GM06990 (cell line): ENCODE data around the gene POM121.
"Not testable (repeated sequence)": the region's sequence is repeated elsewhere in the genome, so short reads cannot be mapped to it uniquely, and the experiment has no call there.

ENCODE experiments used
- DNase-seq: peaks from one replicate; pipeline ENCODE4 v3.0.0-alpha.2; 2011; ENCODE audit not compliant: insufficient read length; ENCODE audit errors: extremely low read depth
- H3K27me3 ChIP-seq: replicated peaks from 2 replicates; pipeline ENCODE4 v1.6.0; 2011; ENCODE audit warnings: low read length; ENCODE audit not compliant: control insufficient read depth, insufficient read depth
- H3K36me3 ChIP-seq: 2 replicates; pipeline ENCODE4 v1.5.1; 2011; ENCODE audit warnings: low read length; ENCODE audit not compliant: control insufficient read depth, insufficient read depth
- H3K4me3 ChIP-seq: replicated peaks from 2 replicates; pipeline ENCODE4 v1.5.1; 2011; ENCODE audit warnings: low read depth, mild to moderate bottlenecking, control low read depth, low read length

Gene POM121

DNA sequence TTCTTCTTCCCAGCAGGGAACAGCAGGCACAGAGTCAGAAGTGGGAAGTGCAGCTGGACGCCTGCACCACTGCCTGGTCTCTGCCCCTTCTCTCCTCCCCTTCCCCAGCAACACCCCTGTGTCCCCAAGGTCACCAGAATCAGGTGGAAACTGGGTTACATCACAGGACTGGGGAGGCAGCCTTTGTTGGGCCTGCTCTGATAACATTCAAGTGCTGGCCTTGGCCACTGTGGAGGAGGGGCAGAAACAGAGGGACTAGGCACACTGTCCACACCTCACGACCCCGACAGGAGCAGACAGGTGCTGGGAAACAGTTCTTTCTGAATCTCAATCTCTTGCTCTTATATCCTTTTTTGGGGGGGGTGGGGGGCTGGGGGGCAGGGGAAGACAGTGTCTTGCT lies 42.0 kb downstream of the POM121 start:
- H3K36me3 ChIP-seq, H3K27me3 ChIP-seq, H3K4me3 ChIP-seq, DNase-seq: not testable (repeated sequence)

GRCh38 chr7:72968980-72969516 lies 44.2 kb downstream of the POM121 start, which contains the start of gene TRIM74:
Gene TRIM74, minus strand, starts transcription at chr7:72969466. Its CDS starts 3,309 bp downstream, at chr7:72966157.
- H3K4me3 ChIP-seq, H3K27me3 ChIP-seq, DNase-seq, H3K36me3 ChIP-seq: not testable (repeated sequence)

DNA sequence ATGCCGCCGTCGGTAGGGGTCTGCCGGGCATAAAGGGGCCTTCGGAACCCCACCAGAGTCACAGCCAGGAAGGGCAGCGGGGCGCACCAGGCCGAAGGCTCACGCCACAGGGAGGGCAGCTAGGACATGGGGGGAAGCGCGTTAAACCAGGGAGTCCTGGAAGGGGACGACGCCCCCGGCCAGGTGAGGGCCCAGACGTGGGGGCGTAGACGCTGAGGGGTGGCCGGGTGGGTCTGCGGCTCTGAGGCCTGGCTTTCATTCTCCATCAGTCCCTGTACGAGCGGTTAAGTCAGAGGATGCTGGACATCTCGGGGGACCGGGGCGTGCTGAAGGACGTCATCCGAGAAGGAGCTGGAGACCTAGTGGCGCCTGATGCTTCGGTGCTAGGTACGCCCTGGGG lies 44.8 kb downstream of the POM121 start:
- not testable (repeated sequence) for H3K27me3 ChIP-seq, H3K4me3 ChIP-seq

DNA sequence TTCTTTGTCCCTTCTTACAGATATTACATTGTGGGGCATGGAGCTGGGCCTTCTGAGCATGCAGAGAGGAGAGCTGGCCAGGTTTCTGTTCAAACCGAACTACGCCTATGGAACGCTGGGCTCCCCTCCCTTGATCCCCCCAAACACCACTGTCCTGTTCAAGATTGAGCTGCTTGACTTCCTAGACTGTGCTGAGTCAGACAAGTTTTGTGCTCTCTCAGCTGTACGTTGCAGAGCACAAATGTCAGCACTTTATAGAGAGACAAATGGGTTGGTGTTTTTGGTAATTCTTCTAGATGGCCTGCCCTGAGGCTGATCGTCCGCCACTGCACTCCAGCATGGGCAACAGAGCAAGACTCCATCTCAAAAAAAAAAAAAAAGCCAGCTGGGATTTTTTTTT lies 46.6 kb downstream of the POM121 start:
- DNase-seq, H3K36me3 ChIP-seq, H3K4me3 ChIP-seq, H3K27me3 ChIP-seq: not testable (repeated sequence)

More for the DNA sequence above, 44.8 kb downstream of the POM121 start:
- not testable (repeated sequence) for DNase-seq, H3K36me3 ChIP-seq

DNA sequence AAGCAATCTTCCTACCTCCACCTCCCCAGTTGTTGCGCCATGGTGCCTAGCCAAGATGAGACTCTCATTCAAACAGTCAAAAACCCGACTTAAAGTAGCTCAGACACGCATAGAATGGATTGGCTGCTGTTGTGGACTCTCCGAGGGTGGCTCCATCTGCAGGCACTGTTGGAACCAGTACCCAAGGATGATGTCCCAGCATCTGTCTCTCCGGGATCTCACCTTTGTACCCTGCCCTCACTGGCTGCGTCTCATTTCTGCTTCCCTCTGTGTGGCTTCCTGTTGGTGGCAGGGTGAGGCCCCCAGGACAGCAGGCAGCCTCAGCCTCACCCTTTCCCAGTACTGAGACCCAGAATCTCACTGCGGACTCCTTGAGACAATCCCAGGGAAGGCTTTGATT lies 49.9 kb downstream of the POM121 start:
- not testable (repeated sequence) for H3K4me3 ChIP-seq, H3K36me3 ChIP-seq, H3K27me3 ChIP-seq, DNase-seq

DNA sequence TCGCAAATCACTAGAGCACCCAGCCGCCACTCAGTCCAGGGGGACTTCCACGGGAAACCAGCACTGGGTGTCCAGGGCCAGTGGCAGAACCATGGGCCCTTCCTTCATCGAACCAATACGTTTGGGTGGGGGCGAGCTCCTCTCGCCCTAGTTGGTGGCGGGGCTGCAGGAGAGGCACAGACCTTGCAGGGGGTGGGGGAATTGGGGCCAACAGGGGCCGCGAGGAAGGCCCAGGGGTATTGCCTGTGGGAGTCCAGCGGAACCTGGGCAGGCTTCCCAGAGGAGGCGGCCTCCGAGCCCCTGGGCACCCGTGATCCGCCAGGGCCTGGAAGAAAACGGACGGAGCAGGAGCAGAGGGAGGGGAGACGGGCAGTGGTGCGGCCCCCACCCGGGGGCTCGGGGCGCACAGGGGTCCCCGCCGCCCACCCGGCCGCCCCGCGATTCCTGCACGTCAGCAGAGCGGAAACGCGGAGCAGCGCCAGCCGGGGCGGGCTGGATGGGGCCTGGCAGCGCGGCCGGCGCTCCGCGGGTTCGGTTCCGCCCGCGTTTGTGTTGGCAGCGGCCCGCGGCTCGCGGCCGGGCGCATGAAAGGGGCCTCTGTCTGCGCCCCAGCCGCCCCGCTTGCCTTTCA lies 50.9 kb downstream of the POM121 start:
- not testable (repeated sequence) for H3K4me3 ChIP-seq, DNase-seq, H3K36me3 ChIP-seq, H3K27me3 ChIP-seq

DNA sequence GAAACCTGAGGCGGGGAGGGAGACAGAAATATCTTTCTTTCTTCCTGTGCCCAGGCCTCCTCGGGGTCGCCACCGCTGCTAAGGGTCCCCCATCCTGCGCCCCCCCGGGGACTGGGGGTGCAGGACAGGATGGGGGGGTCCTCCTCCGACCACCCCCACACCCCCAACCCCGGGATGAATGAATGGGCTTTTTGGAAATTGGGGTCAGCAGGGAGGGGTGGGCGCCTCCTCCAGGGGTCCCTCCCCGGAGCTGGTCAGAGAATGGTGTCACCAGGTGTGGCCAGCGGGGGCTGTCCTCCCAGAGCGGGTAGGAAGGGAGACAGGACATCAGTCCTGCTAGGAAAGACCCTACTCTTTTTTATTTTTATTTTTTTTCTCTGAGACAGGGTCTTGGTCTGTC lies 51.5 kb downstream of the POM121 start:
- not testable (repeated sequence) for H3K36me3 ChIP-seq, DNase-seq, H3K27me3 ChIP-seq, H3K4me3 ChIP-seq

DNA sequence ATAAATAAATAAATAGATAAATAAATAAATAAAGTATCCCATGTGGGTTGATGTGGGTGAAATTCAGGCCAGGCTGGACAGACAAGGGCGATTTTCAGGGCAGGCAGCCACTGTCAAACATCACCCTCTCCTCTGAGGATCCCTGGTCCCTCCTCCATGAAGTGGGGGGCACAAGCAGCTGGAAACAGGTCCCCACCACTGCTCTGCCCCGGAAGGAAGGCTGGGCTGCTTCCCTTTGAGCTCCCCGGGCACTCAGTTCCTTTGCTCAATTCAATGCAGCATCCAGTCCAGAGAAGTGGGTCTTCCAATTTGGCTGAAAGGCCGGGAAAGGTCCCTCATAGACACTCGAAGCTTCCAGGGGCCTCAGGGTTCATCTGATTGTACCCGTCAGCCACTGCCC lies 55.5 kb downstream of the POM121 start:
- H3K4me3 ChIP-seq, H3K27me3 ChIP-seq, H3K36me3 ChIP-seq, DNase-seq: not testable (repeated sequence)

DNA sequence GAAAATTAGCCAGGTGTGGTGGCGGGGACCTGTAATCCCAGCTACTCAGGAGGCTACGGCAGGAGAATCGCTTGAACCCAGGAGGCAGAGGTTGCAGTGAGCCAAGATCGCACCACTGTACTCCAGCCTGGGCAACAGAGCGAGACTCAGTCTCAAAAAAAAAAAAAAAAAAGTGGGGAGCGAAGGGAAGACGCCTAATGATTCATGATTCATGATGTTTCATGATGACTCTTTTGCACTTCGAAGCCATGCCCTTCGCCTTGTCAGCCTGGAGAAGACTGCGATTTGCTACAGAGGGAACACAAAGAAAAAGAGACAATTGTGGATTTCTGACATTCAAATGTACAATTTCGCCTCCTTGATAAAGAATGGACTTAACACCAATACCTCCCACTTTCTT lies 57.2 kb downstream of the POM121 start:
- H3K4me3 ChIP-seq, H3K36me3 ChIP-seq, DNase-seq, H3K27me3 ChIP-seq: not testable (repeated sequence)

- DNase-seq, H3K4me3 ChIP-seq, H3K36me3 ChIP-seq, H3K27me3 ChIP-seq: not testable (repeated sequence)
Measured at GRCh38 chr7:72990146-72990913, 65.4 kb downstream of the POM121 start.

GRCh38 chr7:72995484-72995883 lies 70.6 kb downstream of the POM121 start:
- H3K27me3 ChIP-seq, H3K4me3 ChIP-seq, DNase-seq, H3K36me3 ChIP-seq: not testable (repeated sequence)

DNA sequence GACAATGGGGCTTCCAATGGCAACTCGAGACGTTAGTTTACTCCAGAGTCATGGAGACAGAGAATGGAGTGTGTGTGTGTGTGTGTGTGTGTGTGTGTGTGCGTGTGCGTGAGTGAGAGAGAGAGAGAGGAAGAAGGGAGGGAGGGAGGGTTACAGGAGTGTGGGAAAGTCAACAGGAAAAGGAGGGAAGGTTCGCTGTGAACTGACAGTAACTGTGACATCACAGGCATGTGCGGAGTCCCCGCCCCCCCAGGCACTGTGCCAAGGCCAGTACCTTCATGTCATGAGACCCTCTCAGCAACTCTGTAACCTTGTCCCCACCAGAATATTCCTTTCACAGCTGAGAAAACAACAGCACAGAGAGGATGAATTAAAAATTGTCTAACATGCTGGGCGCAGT lies 72.6 kb downstream of the POM121 start:
- H3K27me3 ChIP-seq, H3K36me3 ChIP-seq, DNase-seq, H3K4me3 ChIP-seq: not testable (repeated sequence)

DNA sequence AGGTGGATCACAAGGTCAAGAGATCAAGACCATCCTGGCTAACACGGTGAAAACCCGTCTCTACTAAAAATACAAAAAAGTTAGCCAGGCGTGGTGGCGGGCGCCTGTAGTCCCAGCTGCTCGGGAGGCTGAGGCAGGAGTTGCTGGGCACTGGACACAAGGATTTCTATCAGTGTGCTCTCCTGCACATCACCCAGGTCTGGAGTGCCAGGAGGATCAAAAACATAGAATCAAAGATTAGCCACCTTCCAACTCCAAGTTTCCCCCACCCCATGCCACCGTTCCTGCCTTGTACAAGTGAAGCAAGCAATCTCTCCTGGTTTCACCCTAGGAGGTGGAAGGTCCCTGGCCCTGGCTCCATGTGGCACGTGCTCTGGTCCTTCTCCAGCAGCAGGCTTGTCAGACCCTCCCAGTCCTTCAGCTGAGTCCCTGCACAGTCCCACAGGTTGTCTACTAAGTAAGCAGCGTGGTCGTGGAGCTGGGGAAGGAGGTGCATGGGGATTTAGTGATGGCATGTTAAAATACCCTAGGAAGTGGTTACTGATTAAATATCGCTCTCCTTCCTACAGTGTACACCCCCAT lies 73.1 kb downstream of the POM121 start:
- not testable (repeated sequence) for H3K4me3 ChIP-seq, H3K27me3 ChIP-seq

More for the DNA sequence above, 73.1 kb downstream of the POM121 start:
- H3K36me3 ChIP-seq, DNase-seq: not testable (repeated sequence)
